Osteoblast (primary cell): ENCODE data around the gene ITGA6. TPM values are rescaled to one million over a fixed set of nuclear protein-coding genes. Genes with fewer than 3 reads are reported as not detected.

Experiments
- DNase-seq: peaks from one replicate; pipeline ENCODE4 v3.0.0; 2011; ENCODE audit warnings: low spot score, mixed read lengths; ENCODE audit not compliant: insufficient read length; ENCODE audit errors: missing footprints
- H2AFZ ChIP-seq: 2 replicates; pipeline ENCODE4 v1.6.0; 2011; ENCODE audit warnings: mild to moderate bottlenecking, low read length
- H3K27ac ChIP-seq: 2 replicates; pipeline ENCODE4 v1.5.1; 2011; ENCODE audit warnings: mild to moderate bottlenecking, low read depth, low read length, moderate library complexity
- H3K27me3 ChIP-seq: 2 replicates; pipeline ENCODE4 v1.6.0; 2012; ENCODE audit warnings: mild to moderate bottlenecking, control low read depth, inconsistent platforms, low read length, moderate library complexity; ENCODE audit not compliant: insufficient read depth
- H3K36me3 ChIP-seq: 2 replicates; pipeline ENCODE4 v1.5.1; 2011; ENCODE audit warnings: mild to moderate bottlenecking, low read length, control low read depth, moderate library complexity; ENCODE audit not compliant: insufficient read depth
- H3K4me1 ChIP-seq: 2 replicates; pipeline ENCODE4 v1.5.1; 2011; ENCODE audit warnings: mild to moderate bottlenecking, low read length, control low read depth, moderate library complexity; ENCODE audit not compliant: insufficient read depth
- H3K4me2 ChIP-seq: 2 replicates; pipeline ENCODE4 v1.6.0; 2011; ENCODE audit warnings: mild to moderate bottlenecking, low read length; ENCODE audit not compliant: insufficient read depth
- H3K4me3 ChIP-seq: fragments of 200-600 bp; sonication (generic); 3 replicates; pipeline ENCODE4 v1.5.1; 2012; ENCODE audit warnings: mild to moderate bottlenecking, low read length, inconsistent platforms; ENCODE audit not compliant: insufficient read depth
- H3K79me2 ChIP-seq: 2 replicates; pipeline ENCODE4 v1.6.0; 2012; ENCODE audit warnings: mild to moderate bottlenecking, low read length, control low read depth, inconsistent platforms; ENCODE audit not compliant: insufficient read depth
- H3K9me3 ChIP-seq: 2 replicates; pipeline ENCODE4 v1.5.1; 2011; ENCODE audit warnings: low read depth, low read length, control low read depth
- H4K20me1 ChIP-seq: 2 replicates; pipeline ENCODE4 v1.6.0; 2012; ENCODE audit warnings: mild to moderate bottlenecking, low read length, control low read depth; ENCODE audit not compliant: insufficient read depth
- CTCF ChIP-seq: IDR thresholded peaks from 2 replicates; pipeline ENCODE4 v1.5.1; 2011; ENCODE audit warnings: mild to moderate bottlenecking, low read depth, low read length, moderate library complexity; ENCODE audit errors: extremely low read depth
- total RNA-seq: library from RNA; depleted of rRNA; stranded (reverse); fragments of >200 nt; gene quantifications from 2 replicates; pipeline ENCODE4 v1.2.3, GENCODE V29; 2012

Gene ITGA6
- total RNA-seq, 1 donor = 9.0 TPM

GRCh38 chr2:172488556-172488955 is 61.2 kb downstream of the ITGA6 start:
- TF ChIP-seq CTCF = no peak
- H3K79me2 ChIP-seq = no peaks in the 10 kb centered on the region
- H3K36me3 ChIP-seq = no peaks in the 10 kb centered on the region
- H3K27ac ChIP-seq = no peak overlapping the region
- H4K20me1 ChIP-seq = no peaks in the 10 kb centered on the region
- no peaks in the 10 kb centered on the region for H3K27me3 ChIP-seq
- no peak overlapping the region for H3K4me3 ChIP-seq
- H3K4me1 ChIP-seq = no peaks in the 10 kb centered on the region
- H3K4me2 ChIP-seq = no peak overlapping the region
- no peaks in the 10 kb centered on the region for H3K9me3 ChIP-seq
- H2AFZ ChIP-seq = no peak overlapping the region
- no peak for DNase-seq

GRCh38 chr2:172489681-172490080 is 62.3 kb downstream of the ITGA6 start:
- no peak overlapping the region for H3K4me3 ChIP-seq
- H4K20me1 ChIP-seq = no peaks in the 10 kb centered on the region
- H3K79me2 ChIP-seq = no peaks in the 10 kb centered on the region
- TF ChIP-seq CTCF = no peak
- no peaks in the 10 kb centered on the region for H3K27me3 ChIP-seq
- no peak for DNase-seq
- H3K27ac ChIP-seq = no peak overlapping the region
- H3K4me2 ChIP-seq = no peak overlapping the region
- no peaks in the 10 kb centered on the region for H3K4me1 ChIP-seq
- H2AFZ ChIP-seq = no peak overlapping the region
- no peaks in the 10 kb centered on the region for H3K36me3 ChIP-seq
- H3K9me3 ChIP-seq = no peaks in the 10 kb centered on the region

GRCh38 chr2:172496160-172496608 is 68.8 kb downstream of the ITGA6 start:
- Histone ChIP-seq H3K36me3 (no peaks in the 10 kb centered on the region), H3K79me2 (no peaks in the 10 kb centered on the region), H3K27me3 (no peaks in the 10 kb centered on the region)

GRCh38 chr2:172507199-172507598 is 79.8 kb downstream of the ITGA6 start:
- H3K4me1 ChIP-seq = no peaks in the 10 kb centered on the region
- no peak overlapping the region for H2AFZ ChIP-seq
- H3K4me2 ChIP-seq = no peak overlapping the region
- TF ChIP-seq CTCF = no peak
- H3K27me3 ChIP-seq = no peaks in the 10 kb centered on the region
- H3K9me3 ChIP-seq = peaks cover 7% of the 10 kb centered on the region
- no peaks in the 10 kb centered on the region for H4K20me1 ChIP-seq
- no peak for DNase-seq
- no peak overlapping the region for H3K4me3 ChIP-seq
- H3K79me2 ChIP-seq = no peaks in the 10 kb centered on the region
- H3K27ac ChIP-seq = no peak overlapping the region
- no peaks in the 10 kb centered on the region for H3K36me3 ChIP-seq

More at GRCh38 chr2:172496160-172496608, 68.8 kb downstream of the ITGA6 start:
- Histone ChIP-seq H2AFZ (no peak overlapping the region), H4K20me1 (no peaks in the 10 kb centered on the region), H3K4me2 (no peak overlapping the region), H3K9me3 (no peaks in the 10 kb centered on the region), H3K4me3 (no peak overlapping the region), H3K4me1 (no peaks in the 10 kb centered on the region), H3K27ac (no peak overlapping the region)
- DNase-seq = no peak
- TF ChIP-seq CTCF = no peak
